Fibroblast of the aortic adventitia (primary cell): ENCODE measurements around the gene LEFTY1. TPM values are rescaled to one million over a fixed set of nuclear protein-coding genes. Genes with fewer than 3 reads are reported as not detected.
"Not testable (repeated sequence)": the region's sequence is repeated elsewhere in the genome, so short reads cannot be mapped to it uniquely, and the experiment has no call there.

ENCODE experiments used
- DNase-seq: peaks from one replicate; pipeline ENCODE4 v3.0.0-alpha.2; 2010; ENCODE audit warnings: low read depth
- H3K4me3 ChIP-seq: 2 replicates; pipeline ENCODE4 v1.5.1; 2011; ENCODE audit warnings: low read depth, mild to moderate bottlenecking, control low read depth, low read length, moderate library complexity
- CTCF ChIP-seq: IDR thresholded peaks from 2 replicates; pipeline ENCODE4 v1.5.1; 2011; ENCODE audit warnings: mild to moderate bottlenecking, low read length, control low read depth, inconsistent platforms; ENCODE audit not compliant: insufficient read depth
- total RNA-seq: library from RNA; depleted of rRNA; stranded (reverse); fragments of >200 nt; gene quantifications from 2 replicates; pipeline ENCODE4 v1.2.3, GENCODE V29; 2012; ENCODE audit warnings: low replicate concordance

Gene LEFTY1
- total RNA-seq, 1 donor: not detected

GRCh38 chr1:225931270-225932136 is 42.6 kb upstream of the LEFTY1 start:
- no peak overlapping the region for H3K4me3 ChIP-seq
- DNase-seq: no peak
- no peak for TF ChIP-seq CTCF

GRCh38 chr1:225930566-225930965 is 41.6 kb upstream of the LEFTY1 start:
- no peak for DNase-seq
- no peak for TF ChIP-seq CTCF
- no peak overlapping the region for H3K4me3 ChIP-seq

GRCh38 chr1:225929462-225929861 is 40.5 kb upstream of the LEFTY1 start:
- not testable (repeated sequence) for DNase-seq, H3K4me3 ChIP-seq

- no peak for TF ChIP-seq CTCF
- no peak overlapping the region for H3K4me3 ChIP-seq
- no peak for DNase-seq
Measured at GRCh38 chr1:225928186-225929175, 39.5 kb upstream of the LEFTY1 start.

GRCh38 chr1:225926551-225927113 is 37.7 kb upstream of the LEFTY1 start:
- DNase-seq: no peak
- no peak overlapping the region for H3K4me3 ChIP-seq
- TF ChIP-seq CTCF: no peak

- H3K4me3 ChIP-seq: peak within 1 kb of the TSS; percentile 93
- peak; percentile 95 for DNase-seq
- TF ChIP-seq CTCF: no peak
Measured at GRCh38 chr1:225923692-225924555, 35.0 kb upstream of the LEFTY1 start, which contains the start of gene PYCR2. Gene PYCR2, minus strand, starts transcription at chr1:225924250. Its CDS starts 140 bp downstream, at chr1:225924110.
